Cardiac muscle cell (in vitro differentiated cells and primary cell): ENCODE measurements around the gene NPAS4. TPM values are rescaled to one million over a fixed set of nuclear protein-coding genes. Genes with fewer than 3 reads are reported as not detected.

Source experiments
- DNase-seq, 2 donors: peaks; one replicate each; pipeline versions ENCODE4 v3.0.0 to v3.0.0-alpha.2; 2010 to 2017; ENCODE audit warnings: low read depth in 1 of 2, low spot score in 1 of 2
- H3K27ac ChIP-seq: fragments of 200-600 bp; sonication (generic); 2 replicates; pipeline ENCODE4 v1.5.1; 2016
- H3K27me3 ChIP-seq: fragments of 200-600 bp; sonication (generic); 2 replicates; pipeline ENCODE4 v1.6.0; 2016; ENCODE audit warnings: control low read depth
- H3K36me3 ChIP-seq: fragments of 200-600 bp; sonication (generic); 2 replicates; pipeline ENCODE4 v1.5.1; 2016; ENCODE audit warnings: control low read depth
- H3K4me1 ChIP-seq: fragments of 200-600 bp; sonication (generic); 2 replicates; pipeline ENCODE4 v1.8.1; 2017; ENCODE audit warnings: low read depth, mild to moderate bottlenecking, mixed run types
- H3K4me3 ChIP-seq: fragments of 200-600 bp; sonication (generic); 2 replicates; pipeline ENCODE4 v1.5.1; 2016; ENCODE audit warnings: mild to moderate bottlenecking
- H3K9me3 ChIP-seq: fragments of 200-600 bp; sonication (generic); 2 replicates; pipeline ENCODE4 v1.5.1; 2017; ENCODE audit warnings: low read depth, mild to moderate bottlenecking, control low read depth
- polyA plus RNA-seq: library from polyadenylated mRNA; unstranded; fragments of >200 nt; fragmentation: Nextera tagmentation; extraction: Ambion mirVana; gene quantifications from 2 replicates; pipeline ENCODE4 v1.2.1, GENCODE V29; 2016
- total RNA-seq: library from RNA; depleted of rRNA; stranded (reverse); fragments of >200 nt; gene quantifications from 2 replicates; pipeline ENCODE4 v1.2.3, GENCODE V29; 2016
- TF ChIP-seq, protein P1 (sequence below): IDR thresholded peaks from 2 replicates; pipeline ENCODE4 v1.5.1; 2012; ENCODE audit warnings: low read depth, mild to moderate bottlenecking, low read length

Gene NPAS4
- total and polyA plus RNA-seq, 2 experiments from 2014 or later = 1.2 TPM; not detected in 1

DNA sequence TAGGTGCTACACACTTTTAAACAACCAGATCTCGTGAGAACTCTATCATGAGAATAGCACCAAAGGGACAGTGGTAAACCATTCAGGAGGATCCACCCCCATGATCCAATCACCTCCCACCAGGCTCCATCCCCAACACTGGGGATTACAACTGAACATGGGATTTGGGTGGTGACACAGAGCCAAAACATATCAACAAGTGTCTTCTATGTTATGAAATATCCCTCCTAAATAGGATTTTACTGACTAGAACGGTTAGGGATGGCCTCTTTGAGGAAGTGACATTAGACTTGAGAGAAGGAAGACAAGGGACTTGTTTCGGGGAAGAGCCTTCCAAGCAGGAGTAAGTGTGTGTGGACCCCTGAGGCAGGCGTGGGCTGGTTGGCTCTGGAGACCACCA, 29.7 kb downstream of the NPAS4 start:
- DNase-seq = no peak
- Histone ChIP-seq H3K4me1 (no peaks in the 10 kb centered on the region), H3K27me3 (no peaks in the 10 kb centered on the region), H3K9me3 (no peaks in the 10 kb centered on the region), H3K4me3 (no peak overlapping the region), H3K36me3 (no peaks in the 10 kb centered on the region), H3K27ac (no peak overlapping the region)
- TF ChIP-seq, protein P1, sequence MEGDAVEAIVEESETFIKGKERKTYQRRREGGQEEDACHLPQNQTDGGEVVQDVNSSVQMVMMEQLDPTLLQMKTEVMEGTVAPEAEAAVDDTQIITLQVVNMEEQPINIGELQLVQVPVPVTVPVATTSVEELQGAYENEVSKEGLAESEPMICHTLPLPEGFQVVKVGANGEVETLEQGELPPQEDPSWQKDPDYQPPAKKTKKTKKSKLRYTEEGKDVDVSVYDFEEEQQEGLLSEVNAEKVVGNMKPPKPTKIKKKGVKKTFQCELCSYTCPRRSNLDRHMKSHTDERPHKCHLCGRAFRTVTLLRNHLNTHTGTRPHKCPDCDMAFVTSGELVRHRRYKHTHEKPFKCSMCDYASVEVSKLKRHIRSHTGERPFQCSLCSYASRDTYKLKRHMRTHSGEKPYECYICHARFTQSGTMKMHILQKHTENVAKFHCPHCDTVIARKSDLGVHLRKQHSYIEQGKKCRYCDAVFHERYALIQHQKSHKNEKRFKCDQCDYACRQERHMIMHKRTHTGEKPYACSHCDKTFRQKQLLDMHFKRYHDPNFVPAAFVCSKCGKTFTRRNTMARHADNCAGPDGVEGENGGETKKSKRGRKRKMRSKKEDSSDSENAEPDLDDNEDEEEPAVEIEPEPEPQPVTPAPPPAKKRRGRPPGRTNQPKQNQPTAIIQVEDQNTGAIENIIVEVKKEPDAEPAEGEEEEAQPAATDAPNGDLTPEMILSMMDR = no peak

DNA sequence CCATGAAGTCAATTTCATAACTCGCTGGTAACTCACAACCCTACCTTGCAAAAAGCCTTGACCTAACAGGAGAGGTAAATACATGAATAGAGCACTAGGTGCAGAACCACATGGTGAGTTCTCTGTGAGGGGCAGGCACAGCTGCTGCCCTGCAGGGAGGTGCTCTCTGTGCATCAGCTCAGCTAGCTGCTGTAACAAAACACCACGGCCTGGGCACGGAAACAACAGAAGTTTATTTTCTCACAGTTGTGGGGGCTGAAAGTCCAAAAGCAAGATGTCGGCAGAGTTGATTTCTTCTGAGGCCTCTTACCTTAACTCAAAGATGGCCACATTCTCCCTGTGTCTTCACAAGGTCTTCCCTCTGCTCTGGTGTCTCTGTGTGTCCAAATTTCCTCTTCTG, 30.8 kb downstream of the NPAS4 start:
- DNase-seq = no peak
- Histone ChIP-seq H3K27ac (no peak overlapping the region), H3K36me3 (no peaks in the 10 kb centered on the region), H3K27me3 (no peaks in the 10 kb centered on the region), H3K9me3 (no peaks in the 10 kb centered on the region), H3K4me1 (no peaks in the 10 kb centered on the region), H3K4me3 (no peak overlapping the region)
- TF ChIP-seq, protein P1 = no peak

DNA sequence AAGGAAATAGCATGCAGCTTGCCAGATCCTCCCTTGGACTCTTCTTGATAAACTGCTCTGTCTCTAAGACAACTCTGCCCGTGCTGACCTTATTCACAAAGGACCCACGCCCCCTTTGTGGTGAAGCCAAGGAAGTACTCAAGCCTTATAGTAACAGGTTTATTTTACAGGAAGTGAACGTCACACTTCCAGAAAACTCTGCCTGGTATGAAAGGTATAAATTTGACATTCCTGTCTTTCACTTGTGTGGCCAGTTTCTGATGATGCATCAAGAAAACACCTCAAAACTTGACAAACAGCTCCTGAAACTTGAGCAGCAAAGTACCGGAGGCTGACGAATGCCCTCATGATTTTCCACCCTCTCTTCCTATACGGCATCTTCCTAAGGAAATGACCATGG, 33.4 kb downstream of the NPAS4 start:
- H3K27me3 ChIP-seq = no peaks in the 10 kb centered on the region
- no peaks in the 10 kb centered on the region for H3K4me1 ChIP-seq
- no peaks in the 10 kb centered on the region for H3K9me3 ChIP-seq
- TF ChIP-seq, protein P1 = no peak
- H3K27ac ChIP-seq = no peak overlapping the region
- no peak for DNase-seq
- H3K36me3 ChIP-seq = no peaks in the 10 kb centered on the region
- no peak overlapping the region for H3K4me3 ChIP-seq

DNA sequence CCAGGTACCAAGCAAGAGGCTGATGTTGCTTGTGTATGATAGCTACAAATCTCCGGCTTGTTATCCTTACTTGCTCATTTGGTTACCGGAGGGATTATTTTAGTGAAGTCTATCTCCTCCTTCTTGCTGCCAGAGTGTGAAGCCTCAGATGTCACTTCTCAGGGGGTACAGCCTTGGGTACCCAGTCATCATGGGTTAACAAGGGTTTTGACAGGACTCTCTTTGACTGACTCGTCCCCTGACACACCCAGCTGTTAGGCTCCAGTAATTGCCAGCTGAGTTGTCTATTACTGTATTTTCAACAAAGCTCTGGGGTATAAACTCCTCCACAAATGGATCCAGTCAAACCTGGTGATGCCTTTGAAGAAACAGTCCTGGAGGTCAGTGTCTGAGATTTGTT, 34.0 kb downstream of the NPAS4 start:
- DNase-seq = no peak
- no peak overlapping the region for H3K4me3 ChIP-seq
- H3K4me1 ChIP-seq = no peaks in the 10 kb centered on the region
- H3K27me3 ChIP-seq = no peaks in the 10 kb centered on the region
- H3K27ac ChIP-seq = no peak overlapping the region
- H3K36me3 ChIP-seq = no peaks in the 10 kb centered on the region
- TF ChIP-seq, protein P1 = no peak
- H3K9me3 ChIP-seq = no peaks in the 10 kb centered on the region

DNA sequence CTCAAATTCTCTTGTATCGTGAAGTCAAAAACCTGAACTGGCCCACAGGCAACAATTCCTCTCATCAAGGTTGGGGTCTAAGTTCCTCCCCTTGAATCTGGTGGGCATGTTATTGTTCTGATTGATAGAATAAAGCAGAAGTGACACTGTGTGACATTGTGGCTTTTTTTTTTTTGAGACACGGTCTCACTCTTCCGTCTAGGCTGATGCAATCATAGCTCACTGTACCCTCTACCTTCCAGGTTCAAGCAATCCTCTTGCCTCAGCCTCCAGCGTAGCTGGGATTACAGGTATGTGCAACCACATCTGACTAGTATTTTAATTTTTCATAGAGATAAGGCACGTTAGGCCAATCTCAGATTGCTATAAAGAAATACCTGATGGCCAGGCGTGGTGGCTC, 37.0 kb downstream of the NPAS4 start:
- Histone ChIP-seq H3K4me3 (no peak overlapping the region), H3K4me1 (no peaks in the 10 kb centered on the region), H3K36me3 (no peaks in the 10 kb centered on the region), H3K9me3 (no peaks in the 10 kb centered on the region), H3K27ac (no peak overlapping the region), H3K27me3 (no peaks in the 10 kb centered on the region)
- DNase-seq = no peak
- TF ChIP-seq, protein P1 = no peak
